Karpas-422 (cell line): ENCODE results near the gene IFNL1. TPM values are rescaled to one million over a fixed set of nuclear protein-coding genes. Genes with fewer than 3 reads are reported as not detected.

Experiments
- DNase-seq: peaks from one replicate; pipeline ENCODE4 v3.0.0-alpha.2; 2015
- H2AFZ ChIP-seq: fragments of 200-600 bp; sonication (generic); 2 replicates; pipeline ENCODE4 v1.6.1; 2014; ENCODE audit warnings: antibody characterized with exemption, low read length, mixed read lengths
- H3K27ac ChIP-seq: fragments of 200-600 bp; sonication (generic); 2 replicates; pipeline ENCODE4 v1.5.1; 2014; ENCODE audit warnings: mild to moderate bottlenecking, low read length, moderate library complexity
- H3K27me3 ChIP-seq: fragments of 200-600 bp; sonication (generic); 2 replicates; pipeline ENCODE4 v1.6.1; 2014; ENCODE audit warnings: low read length, mixed read lengths
- H3K36me3 ChIP-seq: fragments of 200-600 bp; sonication (generic); 2 replicates; pipeline ENCODE4 v1.6.1; 2014; ENCODE audit warnings: low read length, mixed read lengths; ENCODE audit not compliant: insufficient read depth
- H3K4me1 ChIP-seq: fragments of 200-600 bp; sonication (generic); 2 replicates; pipeline ENCODE4 v1.6.1; 2014; ENCODE audit warnings: mild to moderate bottlenecking, low read length, mixed read lengths
- H3K4me2 ChIP-seq: fragments of 200-600 bp; sonication (generic); 2 replicates; pipeline ENCODE4 v1.6.1; 2014; ENCODE audit warnings: low read length, low read depth, mild to moderate bottlenecking; ENCODE audit not compliant: poor library complexity, severe bottlenecking
- H3K4me3 ChIP-seq: fragments of 200-600 bp; sonication (generic); 2 replicates; pipeline ENCODE4 v1.5.1; 2014; ENCODE audit warnings: mild to moderate bottlenecking, antibody characterized with exemption, low read length, mixed read lengths
- H3K79me2 ChIP-seq: fragments of 200-600 bp; sonication (generic); 2 replicates; pipeline ENCODE4 v1.6.1; 2014; ENCODE audit warnings: mild to moderate bottlenecking, low read length, mixed read lengths
- H3K9ac ChIP-seq: fragments of 200-600 bp; sonication (generic); 2 replicates; pipeline ENCODE4 v1.6.0; 2014; ENCODE audit warnings: low read length
- H3K9me2 ChIP-seq: fragments of 200-600 bp; sonication (generic), shearing (Covaris generic); replicated peaks from 2 replicates; pipeline ENCODE4 v1.6.0; 2014; ENCODE audit warnings: mild to moderate bottlenecking, low read length, moderate library complexity; ENCODE audit not compliant: insufficient read depth
- H3K9me3 ChIP-seq: fragments of 300-700, 200-600 bp; sonication (generic); 2 replicates; pipeline ENCODE4 v1.6.1; 2014; ENCODE audit warnings: low read length, mixed read lengths
- H4K20me1 ChIP-seq: fragments of 200-600 bp; sonication (generic); 2 replicates; pipeline ENCODE4 v1.6.1; 2014; ENCODE audit warnings: mild to moderate bottlenecking, antibody characterized with exemption, low read length, low read depth; ENCODE audit not compliant: insufficient read depth
- total RNA-seq: library from RNA; depleted of rRNA; stranded (reverse); fragments of >200 nt; shearing (Covaris generic); gene quantifications from 2 replicates; pipeline ENCODE4 v1.2.3, GENCODE V29; 2014; ENCODE audit warnings: low replicate concordance

The IFNL1 gene
- total RNA-seq, 1 experiment from 2014 or later: not detected

- H3K27me3 ChIP-seq: no peaks in the 10 kb centered on the region
- H3K27ac ChIP-seq: no peak overlapping the region
- no peaks in the 10 kb centered on the region for H3K4me1 ChIP-seq
- H3K9me3 ChIP-seq: no peaks in the 10 kb centered on the region
- no peaks in the 10 kb centered on the region for H3K36me3 ChIP-seq
- DNase-seq: no peak
- no peak overlapping the region for H3K4me2 ChIP-seq
- H3K79me2 ChIP-seq: no peaks in the 10 kb centered on the region
- H3K4me3 ChIP-seq: no peak overlapping the region
- H3K9ac ChIP-seq: no peak overlapping the region
- H4K20me1 ChIP-seq: no peaks in the 10 kb centered on the region
- H2AFZ ChIP-seq: no peak overlapping the region
- H3K9me2 ChIP-seq: no peaks in the 10 kb centered on the region
Observed at GRCh38 chr19:39277598-39277997, 18.6 kb upstream of the IFNL1 start.

DNA sequence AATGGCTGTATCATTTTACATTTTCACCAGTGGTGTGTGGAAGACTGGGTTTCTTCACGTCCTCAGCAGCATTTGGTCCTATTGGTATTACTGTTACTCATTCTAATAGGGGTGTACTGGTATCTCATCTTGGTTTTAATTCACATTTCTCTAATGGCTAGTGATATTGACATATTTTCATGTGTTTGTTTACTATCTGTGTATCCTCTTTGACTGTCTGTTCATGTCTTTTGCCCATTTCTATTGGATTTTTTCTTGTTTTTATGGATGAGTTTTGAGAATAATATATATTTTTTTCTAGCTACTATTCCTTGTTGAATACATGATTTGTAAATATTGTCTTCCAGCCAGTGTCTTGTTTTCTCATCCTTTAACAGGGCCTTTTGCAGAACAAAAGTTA lies 14.2 kb upstream of the IFNL1 start:
- no peaks in the 10 kb centered on the region for H3K9me2 ChIP-seq
- H3K27ac ChIP-seq: no peak overlapping the region
- DNase-seq: no peak
- no peak overlapping the region for H3K4me2 ChIP-seq
- no peak overlapping the region for H2AFZ ChIP-seq
- no peaks in the 10 kb centered on the region for H3K36me3 ChIP-seq
- H3K9ac ChIP-seq: no peak overlapping the region
- H3K9me3 ChIP-seq: no peaks in the 10 kb centered on the region
- no peaks in the 10 kb centered on the region for H4K20me1 ChIP-seq
- H3K4me1 ChIP-seq: no peaks in the 10 kb centered on the region
- no peaks in the 10 kb centered on the region; the same call in 1 of the 2 replicates for H3K27me3 ChIP-seq
- H3K4me3 ChIP-seq: no peak overlapping the region
- H3K79me2 ChIP-seq: no peaks in the 10 kb centered on the region

DNA sequence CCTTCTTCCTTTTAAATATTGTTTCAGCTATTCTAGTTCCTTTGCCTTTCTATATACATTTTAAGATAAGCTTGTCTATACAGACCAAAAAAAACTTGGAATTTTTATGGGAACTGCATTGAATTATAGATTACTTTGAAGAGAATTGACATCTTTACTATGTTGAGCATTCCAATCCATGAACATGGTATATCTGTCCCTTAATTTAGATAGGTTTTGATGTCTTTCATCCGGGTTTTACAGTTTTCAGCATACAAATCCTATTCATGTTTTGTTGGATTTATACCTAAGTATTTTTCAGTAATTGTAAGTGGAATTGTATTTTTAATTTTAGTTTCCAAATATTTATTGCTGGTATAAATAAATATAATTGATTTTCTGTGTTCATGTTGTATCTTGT lies 12.2 kb upstream of the IFNL1 start:
- Histone ChIP-seq H3K27me3 (no peaks in the 10 kb centered on the region; the same call in 1 of the 2 replicates), H3K9me3 (no peaks in the 10 kb centered on the region), H3K36me3 (no peaks in the 10 kb centered on the region), H4K20me1 (no peaks in the 10 kb centered on the region), H3K9ac (no peak overlapping the region), H3K79me2 (no peaks in the 10 kb centered on the region), H3K4me3 (no peak overlapping the region), H3K27ac (no peak overlapping the region), H2AFZ (no peak overlapping the region), H3K4me1 (no peaks in the 10 kb centered on the region), H3K4me2 (no peak overlapping the region), H3K9me2 (no peaks in the 10 kb centered on the region)
- DNase-seq: no peak

DNA sequence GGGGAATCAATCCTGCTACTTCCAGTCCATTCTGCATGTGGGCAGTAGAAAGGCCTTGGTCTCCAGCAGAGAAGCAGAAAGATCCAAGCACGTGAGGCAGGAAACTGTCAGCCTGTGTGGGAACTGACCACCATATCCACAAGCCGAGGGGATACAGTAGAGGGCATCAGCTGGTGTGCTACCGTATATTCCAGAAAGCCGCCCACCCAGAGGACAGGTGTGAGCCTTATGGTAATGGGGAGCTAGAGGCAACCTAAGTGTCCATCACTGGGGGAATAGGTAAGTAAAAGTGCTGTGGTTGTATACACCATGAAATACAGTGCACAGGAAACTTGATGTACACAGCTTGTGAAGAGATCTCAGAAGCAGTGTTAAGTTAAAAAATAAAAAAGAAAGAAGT lies 2.8 kb upstream of the IFNL1 start:
- H3K27me3 ChIP-seq: no peaks in the 10 kb centered on the region
- no peaks in the 10 kb centered on the region for H3K4me1 ChIP-seq
- H3K9me3 ChIP-seq: no peaks in the 10 kb centered on the region
- no peaks in the 10 kb centered on the region for H3K79me2 ChIP-seq
- H3K27ac ChIP-seq: no peak overlapping the region
- H3K9me2 ChIP-seq: no peaks in the 10 kb centered on the region
- no peaks in the 10 kb centered on the region for H4K20me1 ChIP-seq
- H3K9ac ChIP-seq: no peak overlapping the region
- H2AFZ ChIP-seq: no peak overlapping the region
- H3K4me3 ChIP-seq: no peak overlapping the region
- DNase-seq: no peak
- H3K36me3 ChIP-seq: no peaks in the 10 kb centered on the region
- H3K4me2 ChIP-seq: no peak overlapping the region

DNA sequence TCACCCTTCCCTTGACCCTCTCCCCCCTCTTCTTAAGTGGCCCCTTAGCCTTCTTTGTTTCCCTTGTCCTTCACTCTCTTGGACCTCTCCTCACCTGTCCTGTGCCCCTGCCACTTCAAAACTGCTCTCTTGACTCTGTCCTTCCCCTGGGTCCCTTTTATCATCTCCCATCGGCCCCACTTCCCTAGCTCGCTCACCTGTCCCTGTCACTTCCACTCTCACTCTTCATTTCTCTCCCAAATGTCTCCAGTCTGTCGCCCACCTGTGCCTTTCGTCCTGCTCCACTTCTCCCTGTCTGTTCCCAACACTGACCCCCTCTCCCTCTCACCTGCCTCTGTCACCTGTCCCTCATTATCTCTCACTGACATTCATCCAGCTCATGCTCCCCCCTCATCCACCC lies 699 bp downstream of the IFNL1 start:
- Histone ChIP-seq H3K4me1 (no peaks in the 10 kb centered on the region), H3K36me3 (no peaks in the 10 kb centered on the region), H3K27me3 (no peaks in the 10 kb centered on the region), H3K9ac (no peak overlapping the region), H3K79me2 (no peaks in the 10 kb centered on the region), H3K27ac (no peak overlapping the region), H3K9me3 (no peaks in the 10 kb centered on the region), H3K4me2 (no peak overlapping the region), H3K9me2 (no peaks in the 10 kb centered on the region), H3K4me3 (no peak overlapping the region), H2AFZ (no peak overlapping the region), H4K20me1 (no peaks in the 10 kb centered on the region)
- DNase-seq: no peak

DNA sequence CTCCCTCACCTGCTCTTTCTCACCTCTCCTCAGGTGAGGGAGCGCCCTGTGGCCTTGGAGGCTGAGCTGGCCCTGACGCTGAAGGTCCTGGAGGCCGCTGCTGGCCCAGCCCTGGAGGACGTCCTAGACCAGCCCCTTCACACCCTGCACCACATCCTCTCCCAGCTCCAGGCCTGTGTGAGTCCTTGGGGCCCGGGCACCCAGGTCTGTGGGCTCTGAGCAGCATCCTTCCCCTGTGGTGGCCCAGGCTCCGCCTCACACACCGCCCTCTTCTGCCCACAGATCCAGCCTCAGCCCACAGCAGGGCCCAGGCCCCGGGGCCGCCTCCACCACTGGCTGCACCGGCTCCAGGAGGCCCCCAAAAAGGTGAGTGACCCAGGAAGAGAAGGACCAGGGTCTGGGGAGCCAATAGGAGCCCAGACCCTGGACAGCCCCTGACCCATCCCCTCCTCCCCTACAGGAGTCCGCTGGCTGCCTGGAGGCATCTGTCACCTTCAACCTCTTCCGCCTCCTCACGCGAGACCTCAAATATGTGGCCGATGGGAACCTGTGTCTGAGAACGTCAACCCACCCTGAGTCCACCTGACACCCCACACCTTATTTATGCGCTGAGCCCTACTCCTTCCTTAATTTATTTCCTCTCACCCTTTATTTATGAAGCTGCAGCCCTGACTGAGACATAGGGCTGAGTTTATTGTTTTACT lies 1.9 kb downstream of the IFNL1 start:
- Histone ChIP-seq H3K9me2 (no peaks in the 10 kb centered on the region), H3K9ac (no peak overlapping the region), H4K20me1 (no peaks in the 10 kb centered on the region), H3K27me3 (no peaks in the 10 kb centered on the region), H3K27ac (no peak overlapping the region), H3K79me2 (no peaks in the 10 kb centered on the region), H3K4me1 (no peaks in the 10 kb centered on the region), H2AFZ (no peak overlapping the region), H3K4me2 (no peak overlapping the region), H3K9me3 (no peaks in the 10 kb centered on the region), H3K36me3 (no peaks in the 10 kb centered on the region), H3K4me3 (no peak overlapping the region)
- DNase-seq: no peak

GRCh38 chr19:39299404-39299803 lies 3.2 kb downstream of the IFNL1 start:
- H2AFZ ChIP-seq: no peak overlapping the region
- no peaks in the 10 kb centered on the region for H3K9me2 ChIP-seq
- H3K27ac ChIP-seq: no peak overlapping the region
- no peaks in the 10 kb centered on the region for H3K27me3 ChIP-seq
- no peaks in the 10 kb centered on the region for H3K9me3 ChIP-seq
- H3K9ac ChIP-seq: no peak overlapping the region
- no peak overlapping the region for H3K4me3 ChIP-seq
- H3K36me3 ChIP-seq: no peaks in the 10 kb centered on the region
- no peaks in the 10 kb centered on the region for H3K4me1 ChIP-seq
- no peaks in the 10 kb centered on the region for H4K20me1 ChIP-seq
- H3K79me2 ChIP-seq: no peaks in the 10 kb centered on the region
- no peak for DNase-seq
- H3K4me2 ChIP-seq: no peak overlapping the region

DNA sequence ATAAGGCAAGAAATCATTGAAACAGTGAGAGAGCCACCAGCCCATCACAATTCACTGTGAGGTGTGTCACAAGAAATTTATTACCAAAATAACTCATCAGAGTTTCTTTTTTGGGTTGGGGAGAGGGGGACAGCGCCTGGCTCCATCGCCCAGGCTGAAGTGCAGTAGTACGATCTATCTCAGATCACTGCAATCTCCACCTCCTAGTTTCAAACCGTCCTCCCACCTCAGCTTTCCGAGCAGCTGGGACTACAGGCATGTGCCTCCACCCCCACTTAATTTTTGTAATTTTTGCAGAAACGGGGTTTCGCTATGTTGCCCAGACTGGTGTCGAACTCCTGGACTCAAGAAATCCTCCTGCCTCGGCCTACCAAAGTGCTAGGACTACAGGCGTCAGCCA lies 3.6 kb downstream of the IFNL1 start:
- Histone ChIP-seq H3K4me2 (no peak overlapping the region), H3K4me1 (no peaks in the 10 kb centered on the region), H3K4me3 (no peak overlapping the region), H3K79me2 (no peaks in the 10 kb centered on the region), H3K9me2 (no peaks in the 10 kb centered on the region), H3K27ac (no peak overlapping the region), H3K36me3 (no peaks in the 10 kb centered on the region), H3K27me3 (no peaks in the 10 kb centered on the region), H3K9me3 (no peaks in the 10 kb centered on the region), H4K20me1 (no peaks in the 10 kb centered on the region), H3K9ac (no peak overlapping the region), H2AFZ (no peak overlapping the region)
- no peak for DNase-seq
